Neural progenitor cell (in vitro differentiated cells): Measurements from ENCODE around the gene EIF3D.
A peak's percentile ranks its signal among the peaks of the same experiment; 100 is the strongest.

Experiments
- EZH2 ChIP-seq: fragments of 200-600 bp; sonication (generic); IDR thresholded peaks from 2 replicates; pipeline ENCODE4 v1.6.1; 2017; ENCODE audit warnings: antibody characterized with exemption, mild to moderate bottlenecking, moderate library complexity
- EZH2phosphoT487 ChIP-seq: fragments of 200-600 bp; sonication (generic); IDR thresholded peaks from 2 replicates; pipeline ENCODE4 v1.6.1; 2017; ENCODE audit warnings: antibody characterized with exemption
- TF ChIP-seq, protein P1 (sequence below): fragments of 200-600 bp; sonication (generic); IDR thresholded peaks from 2 replicates; pipeline ENCODE4 v1.5.1; 2017; ENCODE audit warnings: antibody characterized with exemption, mild to moderate bottlenecking

GRCh38 chr22:36510966-36511881 is 17.7 kb downstream of the EIF3D start:
- TF ChIP-seq, protein P1, sequence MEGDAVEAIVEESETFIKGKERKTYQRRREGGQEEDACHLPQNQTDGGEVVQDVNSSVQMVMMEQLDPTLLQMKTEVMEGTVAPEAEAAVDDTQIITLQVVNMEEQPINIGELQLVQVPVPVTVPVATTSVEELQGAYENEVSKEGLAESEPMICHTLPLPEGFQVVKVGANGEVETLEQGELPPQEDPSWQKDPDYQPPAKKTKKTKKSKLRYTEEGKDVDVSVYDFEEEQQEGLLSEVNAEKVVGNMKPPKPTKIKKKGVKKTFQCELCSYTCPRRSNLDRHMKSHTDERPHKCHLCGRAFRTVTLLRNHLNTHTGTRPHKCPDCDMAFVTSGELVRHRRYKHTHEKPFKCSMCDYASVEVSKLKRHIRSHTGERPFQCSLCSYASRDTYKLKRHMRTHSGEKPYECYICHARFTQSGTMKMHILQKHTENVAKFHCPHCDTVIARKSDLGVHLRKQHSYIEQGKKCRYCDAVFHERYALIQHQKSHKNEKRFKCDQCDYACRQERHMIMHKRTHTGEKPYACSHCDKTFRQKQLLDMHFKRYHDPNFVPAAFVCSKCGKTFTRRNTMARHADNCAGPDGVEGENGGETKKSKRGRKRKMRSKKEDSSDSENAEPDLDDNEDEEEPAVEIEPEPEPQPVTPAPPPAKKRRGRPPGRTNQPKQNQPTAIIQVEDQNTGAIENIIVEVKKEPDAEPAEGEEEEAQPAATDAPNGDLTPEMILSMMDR = peak; percentile 60
- no peak for TF ChIP-seq EZH2
- no peak for TF ChIP-seq EZH2phosphoT487
